Measurements from ENCODE around the gene SPRR5. TPM values are rescaled to one million over a fixed set of nuclear protein-coding genes. Genes with fewer than 3 reads are reported as not detected.

The SPRR5 gene
- not detected for total RNA-seq

DNA sequence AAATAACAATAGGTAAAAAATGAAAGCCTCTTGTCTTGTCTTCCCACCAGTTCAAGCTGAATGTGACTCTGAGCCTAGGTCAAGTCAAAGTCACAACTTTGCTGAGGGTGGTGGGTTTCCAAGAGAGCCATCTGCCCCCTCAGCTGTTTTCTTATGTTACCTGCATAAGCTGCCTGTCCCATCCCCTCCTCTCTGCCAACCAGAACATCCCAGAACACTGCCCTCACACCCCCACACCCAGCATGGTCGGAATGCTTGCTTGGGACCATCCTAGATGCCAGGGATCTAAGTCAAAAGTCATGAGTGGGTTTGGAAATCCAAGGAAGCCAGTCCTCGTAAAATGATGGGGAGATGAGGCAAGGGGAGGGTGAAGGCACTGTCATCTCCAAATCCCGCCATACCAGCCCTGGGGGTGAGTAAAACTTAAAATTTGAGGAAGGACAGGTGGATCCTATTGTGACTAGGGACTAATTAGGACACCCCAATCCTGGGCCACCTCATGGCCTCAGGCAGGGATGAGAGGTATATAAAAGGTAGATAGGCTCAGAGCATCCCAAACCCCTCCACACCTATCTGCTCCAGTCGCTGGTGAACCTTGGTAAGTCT lies at the start of gene SPRR5:
SPRR5 (plus strand) TSS at position 556 of the 606 bp plus-strand sequence. CDS start 1,349 bp downstream, outside the sequence.
- TF ChIP-seq, protein P1, sequence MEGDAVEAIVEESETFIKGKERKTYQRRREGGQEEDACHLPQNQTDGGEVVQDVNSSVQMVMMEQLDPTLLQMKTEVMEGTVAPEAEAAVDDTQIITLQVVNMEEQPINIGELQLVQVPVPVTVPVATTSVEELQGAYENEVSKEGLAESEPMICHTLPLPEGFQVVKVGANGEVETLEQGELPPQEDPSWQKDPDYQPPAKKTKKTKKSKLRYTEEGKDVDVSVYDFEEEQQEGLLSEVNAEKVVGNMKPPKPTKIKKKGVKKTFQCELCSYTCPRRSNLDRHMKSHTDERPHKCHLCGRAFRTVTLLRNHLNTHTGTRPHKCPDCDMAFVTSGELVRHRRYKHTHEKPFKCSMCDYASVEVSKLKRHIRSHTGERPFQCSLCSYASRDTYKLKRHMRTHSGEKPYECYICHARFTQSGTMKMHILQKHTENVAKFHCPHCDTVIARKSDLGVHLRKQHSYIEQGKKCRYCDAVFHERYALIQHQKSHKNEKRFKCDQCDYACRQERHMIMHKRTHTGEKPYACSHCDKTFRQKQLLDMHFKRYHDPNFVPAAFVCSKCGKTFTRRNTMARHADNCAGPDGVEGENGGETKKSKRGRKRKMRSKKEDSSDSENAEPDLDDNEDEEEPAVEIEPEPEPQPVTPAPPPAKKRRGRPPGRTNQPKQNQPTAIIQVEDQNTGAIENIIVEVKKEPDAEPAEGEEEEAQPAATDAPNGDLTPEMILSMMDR (IDR thresholded peaks at IDR 0.05) = no peak
- no peak for TF ChIP-seq POLR2A (IDR thresholded peaks at IDR 0.05)
- no peak for DNase-seq
- Histone ChIP-seq H3K4me3 (no peak within 1 kb of the TSS), H3K27me3 (no peaks in the 10 kb centered on the region), H3K4me1 (no peaks in the 10 kb centered on the region), H3K9me3 (no peaks in the 10 kb centered on the region), H3K27ac (no peak within 1 kb of the TSS), H3K36me3 (no peaks in the 10 kb centered on the region)
- intact Hi-C loops (cut with DNase I; ENCODE audit: low total_unique reads) = no loop called here

- H3K4me3 ChIP-seq = no peak overlapping the region
- no peak overlapping the region for H3K27ac ChIP-seq
- no peaks in the 10 kb centered on the region for H3K4me1 ChIP-seq
- TF ChIP-seq POLR2A (IDR thresholded peaks at IDR 0.05) = no peak
- TF ChIP-seq, protein P1 (IDR thresholded peaks at IDR 0.05) = no peak
- no peak for DNase-seq
- intact Hi-C loops (cut with DNase I; ENCODE audit: low total_unique reads) = no loop called here
- no peaks in the 10 kb centered on the region for H3K27me3 ChIP-seq
- no peaks in the 10 kb centered on the region for H3K36me3 ChIP-seq
- H3K9me3 ChIP-seq = no peaks in the 10 kb centered on the region
Observed at GRCh38 chr1:152899027-152899426, 48.0 kb upstream of the SPRR5 start.

DNA sequence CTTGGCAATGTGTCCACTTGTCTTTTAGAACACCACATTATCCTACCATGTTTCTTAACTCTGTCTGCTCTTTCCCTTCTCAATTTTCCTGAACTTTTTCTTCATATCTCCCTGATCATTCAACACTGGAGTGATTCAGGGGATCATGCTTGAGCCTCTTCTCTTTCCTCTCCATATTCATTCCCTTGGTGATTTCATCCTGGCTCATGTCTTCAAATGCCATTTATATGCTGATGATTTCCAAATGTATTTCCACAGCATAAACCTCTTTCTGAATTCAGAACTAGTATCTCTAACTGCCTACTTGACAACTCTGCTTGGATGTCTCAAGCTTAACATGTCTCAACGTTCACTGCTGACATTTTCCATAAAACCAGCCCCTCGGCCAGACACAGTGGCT lies 47.1 kb upstream of the SPRR5 start:
- Histone ChIP-seq H3K27me3 (no peaks in the 10 kb centered on the region), H3K27ac (no peak overlapping the region), H3K36me3 (no peaks in the 10 kb centered on the region), H3K9me3 (no peaks in the 10 kb centered on the region), H3K4me3 (no peak overlapping the region), H3K4me1 (no peaks in the 10 kb centered on the region)
- no peak for DNase-seq
- intact Hi-C loops (cut with DNase I; ENCODE audit: low total_unique reads) = no loop called here
- no peak for TF ChIP-seq POLR2A (IDR thresholded peaks at IDR 0.05)
- TF ChIP-seq, protein P1 (IDR thresholded peaks at IDR 0.05) = no peak

- H3K4me3 ChIP-seq = no peak overlapping the region
- TF ChIP-seq, protein P1 (IDR thresholded peaks at IDR 0.05) = no peak
- TF ChIP-seq POLR2A (IDR thresholded peaks at IDR 0.05) = no peak
- DNase-seq = no peak
- no peaks in the 10 kb centered on the region for H3K36me3 ChIP-seq
- H3K9me3 ChIP-seq = no peaks in the 10 kb centered on the region
- no peaks in the 10 kb centered on the region for H3K4me1 ChIP-seq
- H3K27me3 ChIP-seq = no peaks in the 10 kb centered on the region
- intact Hi-C loops (cut with DNase I; ENCODE audit: low total_unique reads) = no loop called here
- H3K27ac ChIP-seq = no peak overlapping the region
Observed at GRCh38 chr1:152901631-152902030, 45.4 kb upstream of the SPRR5 start.

DNA sequence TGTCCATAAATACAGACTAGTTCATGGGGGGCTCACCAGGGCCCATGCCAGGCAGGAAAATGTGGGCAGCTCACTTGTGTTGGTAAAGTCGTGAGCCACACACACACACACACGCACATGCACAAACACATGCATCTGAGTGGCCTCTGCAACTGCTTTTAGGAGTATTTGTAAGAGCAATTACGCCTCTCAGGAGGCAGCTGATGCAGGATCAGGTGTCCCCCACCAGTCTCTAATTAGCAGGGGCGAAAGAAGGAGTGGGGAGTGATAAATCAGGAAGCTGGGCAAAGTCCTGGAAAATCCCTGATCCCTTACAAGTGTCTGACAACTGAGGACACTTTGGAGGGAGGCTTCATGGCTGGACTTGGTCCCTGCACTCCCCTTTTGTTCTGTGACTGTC lies 44.4 kb upstream of the SPRR5 start:
- no peak overlapping the region for H3K27ac ChIP-seq
- no peaks in the 10 kb centered on the region for H3K36me3 ChIP-seq
- intact Hi-C loops (cut with DNase I; ENCODE audit: low total_unique reads) = no loop called here

More for the DNA sequence above, 44.4 kb upstream of the SPRR5 start:
- DNase-seq = no peak
- no peaks in the 10 kb centered on the region for H3K9me3 ChIP-seq
- TF ChIP-seq, protein P1 (IDR thresholded peaks at IDR 0.05) = no peak
- no peak for TF ChIP-seq POLR2A (IDR thresholded peaks at IDR 0.05)
- no peaks in the 10 kb centered on the region for H3K27me3 ChIP-seq
- H3K4me1 ChIP-seq = no peaks in the 10 kb centered on the region
- H3K4me3 ChIP-seq = no peak overlapping the region

All from uterus (tissue), 4 donors.